ENCODE results near the gene PNN. TPM values are rescaled to one million over a fixed set of nuclear protein-coding genes. Genes with fewer than 3 reads are reported as not detected.
"Not testable (repeated sequence)": the region's sequence is repeated elsewhere in the genome, so short reads cannot be mapped to it uniquely, and the experiment has no call there.

Gene PNN
- total RNA-seq, 1 experiment from 2014 or later = 156 TPM

DNA sequence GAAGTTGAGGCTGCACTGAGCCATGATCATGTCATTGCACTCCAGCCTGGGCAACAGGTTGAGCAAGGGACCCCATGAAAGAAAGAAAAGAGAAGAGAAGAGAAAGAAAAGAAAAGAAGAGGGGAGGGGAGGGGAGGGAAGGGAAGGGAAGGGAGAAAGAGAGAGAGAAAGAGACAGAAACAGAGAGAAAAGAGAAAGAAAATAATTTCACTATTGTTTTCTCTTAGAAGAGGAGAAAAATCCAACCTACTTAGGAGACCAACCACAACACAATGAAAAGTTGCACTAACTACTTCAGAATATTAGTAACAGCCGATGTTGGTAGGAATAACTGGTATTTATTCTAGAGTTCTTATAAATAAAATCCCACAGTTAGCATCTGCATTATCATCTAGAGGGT, 14.6 kb upstream of the PNN start:
- Mint-ChIP-seq H3K27ac (no peak overlapping the region), H3K4me3 (no peak overlapping the region), H3K36me3 (peaks cover 10% of the 10 kb centered on the region), H3K9me3 (no peaks in the 10 kb centered on the region), H3K4me1 (no peaks in the 10 kb centered on the region), H3K27me3 (ENCODE audit: low read depth) (no peaks in the 10 kb centered on the region)
- ChIA-PET POLR2A (no interaction called here), CTCF (interaction anchor here (1.1 kb wide), 1 partner anchor 10 kb away, joined by 3 read pairs; the partner anchor contains the start of gene TRAPPC6B)
- no peak for TF ChIP-seq NR1H2 (CRISPR knock-in tag; IDR thresholded peaks at IDR 0.05)
- no peak for TF ChIP-seq CREM (CRISPR knock-in tag; IDR thresholded peaks at IDR 0.05)
- TF ChIP-seq, protein P1, sequence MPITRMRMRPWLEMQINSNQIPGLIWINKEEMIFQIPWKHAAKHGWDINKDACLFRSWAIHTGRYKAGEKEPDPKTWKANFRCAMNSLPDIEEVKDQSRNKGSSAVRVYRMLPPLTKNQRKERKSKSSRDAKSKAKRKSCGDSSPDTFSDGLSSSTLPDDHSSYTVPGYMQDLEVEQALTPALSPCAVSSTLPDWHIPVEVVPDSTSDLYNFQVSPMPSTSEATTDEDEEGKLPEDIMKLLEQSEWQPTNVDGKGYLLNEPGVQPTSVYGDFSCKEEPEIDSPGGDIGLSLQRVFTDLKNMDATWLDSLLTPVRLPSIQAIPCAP (CRISPR knock-in tag; IDR thresholded peaks at IDR 0.05) = no peak
- TF ChIP-seq, protein P2, sequence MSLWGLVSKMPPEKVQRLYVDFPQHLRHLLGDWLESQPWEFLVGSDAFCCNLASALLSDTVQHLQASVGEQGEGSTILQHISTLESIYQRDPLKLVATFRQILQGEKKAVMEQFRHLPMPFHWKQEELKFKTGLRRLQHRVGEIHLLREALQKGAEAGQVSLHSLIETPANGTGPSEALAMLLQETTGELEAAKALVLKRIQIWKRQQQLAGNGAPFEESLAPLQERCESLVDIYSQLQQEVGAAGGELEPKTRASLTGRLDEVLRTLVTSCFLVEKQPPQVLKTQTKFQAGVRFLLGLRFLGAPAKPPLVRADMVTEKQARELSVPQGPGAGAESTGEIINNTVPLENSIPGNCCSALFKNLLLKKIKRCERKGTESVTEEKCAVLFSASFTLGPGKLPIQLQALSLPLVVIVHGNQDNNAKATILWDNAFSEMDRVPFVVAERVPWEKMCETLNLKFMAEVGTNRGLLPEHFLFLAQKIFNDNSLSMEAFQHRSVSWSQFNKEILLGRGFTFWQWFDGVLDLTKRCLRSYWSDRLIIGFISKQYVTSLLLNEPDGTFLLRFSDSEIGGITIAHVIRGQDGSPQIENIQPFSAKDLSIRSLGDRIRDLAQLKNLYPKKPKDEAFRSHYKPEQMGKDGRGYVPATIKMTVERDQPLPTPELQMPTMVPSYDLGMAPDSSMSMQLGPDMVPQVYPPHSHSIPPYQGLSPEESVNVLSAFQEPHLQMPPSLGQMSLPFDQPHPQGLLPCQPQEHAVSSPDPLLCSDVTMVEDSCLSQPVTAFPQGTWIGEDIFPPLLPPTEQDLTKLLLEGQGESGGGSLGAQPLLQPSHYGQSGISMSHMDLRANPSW (CRISPR knock-in tag; conservative IDR thresholded peaks at IDR 0.05; ENCODE audit: low read depth) = no peak
- TF ChIP-seq, protein P3, sequence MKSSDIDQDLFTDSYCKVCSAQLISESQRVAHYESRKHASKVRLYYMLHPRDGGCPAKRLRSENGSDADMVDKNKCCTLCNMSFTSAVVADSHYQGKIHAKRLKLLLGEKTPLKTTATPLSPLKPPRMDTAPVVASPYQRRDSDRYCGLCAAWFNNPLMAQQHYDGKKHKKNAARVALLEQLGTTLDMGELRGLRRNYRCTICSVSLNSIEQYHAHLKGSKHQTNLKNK (CRISPR knock-in tag; IDR thresholded peaks at IDR 0.05) = no peak
- TF ChIP-seq SMAD4 (CRISPR knock-in tag; IDR thresholded peaks at IDR 0.05) = no peak
- TF ChIP-seq SMAD3 (CRISPR knock-in tag; IDR thresholded peaks at IDR 0.05; ENCODE audit: borderline replicate concordance) = no peak
- TF ChIP-seq ZNF219 (CRISPR knock-in tag; IDR thresholded peaks at IDR 0.05; ENCODE audit: borderline replicate concordance) = no peak
- TF ChIP-seq ATF2 (CRISPR knock-in tag; IDR thresholded peaks at IDR 0.05; ENCODE audit: borderline replicate concordance, low read depth) = no peak
- TF ChIP-seq, protein P4, sequence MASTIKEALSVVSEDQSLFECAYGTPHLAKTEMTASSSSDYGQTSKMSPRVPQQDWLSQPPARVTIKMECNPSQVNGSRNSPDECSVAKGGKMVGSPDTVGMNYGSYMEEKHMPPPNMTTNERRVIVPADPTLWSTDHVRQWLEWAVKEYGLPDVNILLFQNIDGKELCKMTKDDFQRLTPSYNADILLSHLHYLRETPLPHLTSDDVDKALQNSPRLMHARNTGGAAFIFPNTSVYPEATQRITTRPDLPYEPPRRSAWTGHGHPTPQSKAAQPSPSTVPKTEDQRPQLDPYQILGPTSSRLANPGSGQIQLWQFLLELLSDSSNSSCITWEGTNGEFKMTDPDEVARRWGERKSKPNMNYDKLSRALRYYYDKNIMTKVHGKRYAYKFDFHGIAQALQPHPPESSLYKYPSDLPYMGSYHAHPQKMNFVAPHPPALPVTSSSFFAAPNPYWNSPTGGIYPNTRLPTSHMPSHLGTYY (CRISPR knock-in tag; IDR thresholded peaks at IDR 0.05) = no peak
- no peak for TF ChIP-seq ZNF121 (CRISPR knock-in tag; IDR thresholded peaks at IDR 0.05)
- TF ChIP-seq GRHL2 (CRISPR knock-in tag; IDR thresholded peaks at IDR 0.05; ENCODE audit: insufficient replicate concordance, severe bottlenecking) = no peak
- no peak for TF ChIP-seq MYBL2 (CRISPR knock-in tag; IDR thresholded peaks at IDR 0.05)
- no peak for TF ChIP-seq ZNF532 (CRISPR knock-in tag; IDR thresholded peaks at IDR 0.05; ENCODE audit: borderline replicate concordance)
- no peak for TF ChIP-seq FOXP4 (CRISPR knock-in tag; IDR thresholded peaks at IDR 0.05)
- DNase-seq (ENCODE audit: low spot score) = no peak
- no peak for ATAC-seq

GRCh38 chr14:39167797-39168320, 7.2 kb upstream of the PNN start:
- H3K27ac Mint-ChIP-seq; H3K27me3 Mint-ChIP-seq (ENCODE audit: low read depth); DNase-seq (ENCODE audit: low spot score); H3K36me3 Mint-ChIP-seq; CTCF ChIA-PET; POLR2A ChIA-PET; ATAC-seq; H3K9me3 Mint-ChIP-seq: not testable (repeated sequence)
- H3K4me3 Mint-ChIP-seq = peak overlapping the region; percentile 20
- peaks cover 23% of the 10 kb centered on the region for H3K4me1 Mint-ChIP-seq

Measured in WTC11 (cell line).